HepG2 (cell line): ENCODE results near the gene RBP3. TPM values are rescaled to one million over a fixed set of nuclear protein-coding genes. Genes with fewer than 3 reads are reported as not detected.

Experiments used
- ATAC-seq: fragments of 200-7000 bp; cut with Tn5 transposase; 3 replicates; pipeline ENCODE4 v1.9.1; 2020; ENCODE audit warnings: mild to moderate bottlenecking, moderate library complexity
- BruUV-seq: library from RNA; stranded (reverse); fragments of 400-500 nt; replicated peaks from 2 replicates; lab custom pipeline; 2021; lab: Mats Ljungman, UMichigan
- CTCF ChIA-PET: fragments of 300-600 bp; formaldehyde crosslinking; extraction: SDS; loops from one replicate; lab custom pipeline; 2021; ENCODE audit warnings: low total read pairs, inconsistent platforms, low intra/inter-chr PET ratio; lab: Yijun Ruan, JAX
- POLR2A ChIA-PET: fragments of 350-600 bp; sonication (Branson Sonifier 250); formaldehyde crosslinking; loops from one replicate; lab custom pipeline; 2020; ENCODE audit warnings: antibody characterized with exemption, inconsistent platforms; lab: Yijun Ruan, JAX
- DNase-seq: peaks from one replicate; pipeline ENCODE4 v3.0.0-alpha.2; 2015; ENCODE audit warnings: low spot score
- FAIRE-seq: peaks from 3 replicates; lab custom pipeline; 2011; peaks lifted over from hg19 to GRCh38; lab: Jason Lieb, UNC
- H2AFZ ChIP-seq: one replicate; pipeline ENCODE4 v1.6.1; 2011; ENCODE audit warnings: low read length, inconsistent platforms
- H3K27ac ChIP-seq: fragments of 300-600 bp; 3 replicates; pipeline ENCODE4 v1.8.0; 2011; ENCODE audit warnings: mixed run types, mild to moderate bottlenecking, mixed read lengths, low read length, inconsistent platforms; ENCODE audit not compliant: insufficient read depth; ENCODE audit errors: extremely low read length
- H3K27me3 ChIP-seq, 2 experiments: fragments of 200-600 bp in 1 of 2; 2 replicates in 1 of 2; 3 replicates in 1 of 2; pipeline versions ENCODE4 v1.6.0 to v1.8.0; 2011; ENCODE audit warnings: low read length in 2 of 2, mild to moderate bottlenecking in 2 of 2, moderate library complexity in 2 of 2, inconsistent platforms in 1 of 2; ENCODE audit not compliant: insufficient read depth in 2 of 2, control insufficient read depth in 1 of 2
- H3K36me3 ChIP-seq, 2 experiments: fragments of 200-600 bp in 1 of 2; replicated peaks in 1 of 2; 2 replicates in 1 of 2; 3 replicates in 1 of 2; pipeline versions ENCODE4 v1.5.1 to v1.8.0; 2011; ENCODE audit warnings: low read length in 2 of 2, inconsistent platforms in 1 of 2; ENCODE audit not compliant: insufficient read depth in 2 of 2, control insufficient read depth in 1 of 2
- H3K4me1 ChIP-seq: 2 replicates; pipeline ENCODE4 v1.5.1; 2012; ENCODE audit warnings: low read length, inconsistent platforms; ENCODE audit not compliant: insufficient read depth
- H3K4me2 ChIP-seq: 2 replicates; pipeline ENCODE4 v1.6.0; 2011; ENCODE audit warnings: low read depth, low read length, inconsistent platforms
- H3K4me3 ChIP-seq, 3 experiments: fragments of 200-600 bp in 1 of 3; sonication (generic), shearing (Covaris generic) in 1 of 3; replicated peaks in 1 of 3; 2 replicates each; pipeline ENCODE4 v1.5.1; 2011 to 2016; ENCODE audit warnings: low read length in 3 of 3, inconsistent platforms in 2 of 3, low read depth in 2 of 3, mild to moderate bottlenecking in 2 of 3, control low read depth in 1 of 3, mixed read lengths in 1 of 3; ENCODE audit not compliant: insufficient read depth in 1 of 3
- H3K79me2 ChIP-seq: one replicate; pipeline ENCODE4 v1.6.1; 2011; ENCODE audit warnings: low read length, inconsistent platforms; ENCODE audit not compliant: insufficient read depth
- H3K9ac ChIP-seq: 2 replicates; pipeline ENCODE4 v1.6.0; 2011; ENCODE audit warnings: mild to moderate bottlenecking, low read depth, low read length, inconsistent platforms; ENCODE audit not compliant: insufficient read depth
- H3K9me3 ChIP-seq: 2 replicates; pipeline ENCODE4 v1.5.1; 2012; ENCODE audit warnings: mild to moderate bottlenecking, low read length
- H4K20me1 ChIP-seq: 2 replicates; pipeline ENCODE4 v1.6.0; 2011; ENCODE audit warnings: inconsistent platforms, mild to moderate bottlenecking, low read length, moderate library complexity; ENCODE audit not compliant: insufficient read depth
- CENPT ChIP-seq: sonication (generic); formaldehyde crosslinking; IDR thresholded peaks from 2 replicates; pipeline ENCODE4 v1.8.0; 2022; ENCODE audit warnings: low read depth, mild to moderate bottlenecking, moderate library complexity, missing genetic modification reagents
- CHD4 ChIP-seq: fragments of 200-600 bp; sonication (generic); IDR thresholded peaks from 2 replicates; pipeline ENCODE4 v1.7.0; 2017; ENCODE audit warnings: mild to moderate bottlenecking, low read length, borderline replicate concordance
- CSRNP2 ChIP-seq: sonication (generic); formaldehyde crosslinking; conservative IDR thresholded peaks from 2 replicates; pipeline ENCODE4 v1.8.0; 2022; ENCODE audit warnings: low read depth, missing genetic modification reagents
- FOXO4 ChIP-seq: sonication (generic); formaldehyde crosslinking; conservative IDR thresholded peaks from 2 replicates; pipeline ENCODE4 v1.8.1; 2023; ENCODE audit warnings: missing genetic modification reagents
- NFIC ChIP-seq: IDR thresholded peaks from 2 replicates; pipeline ENCODE4 v1.6.1; 2012; ENCODE audit warnings: mild to moderate bottlenecking, low read length, inconsistent platforms
- RFX5 ChIP-seq: IDR thresholded peaks from 2 replicates; pipeline ENCODE4 v1.6.1; 2011; ENCODE audit warnings: low read depth, low read length, improper control_type of control experiment
- SIX4 ChIP-seq: sonication (generic); formaldehyde crosslinking; IDR thresholded peaks from 2 replicates; pipeline ENCODE4 v1.4.0; 2020; ENCODE audit warnings: missing genetic modification reagents
- TSC22D2 ChIP-seq: sonication (generic); formaldehyde crosslinking; IDR thresholded peaks from 2 replicates; pipeline ENCODE4 v1.5.1; 2020; ENCODE audit warnings: missing genetic modification reagents, mild to moderate bottlenecking, borderline replicate concordance
- ZBTB44 ChIP-seq: sonication (generic); formaldehyde crosslinking; IDR thresholded peaks from 2 replicates; pipeline ENCODE4 v1.4.0; 2020; ENCODE audit warnings: missing genetic modification reagents
- ZEB1 ChIP-seq: IDR thresholded peaks from 2 replicates; pipeline ENCODE4 v1.6.1; 2012; ENCODE audit warnings: mild to moderate bottlenecking, low read depth, inconsistent platforms; ENCODE audit not compliant: insufficient replicate concordance
- ZNF101 ChIP-seq: sonication (generic); formaldehyde crosslinking; IDR thresholded peaks from 2 replicates; pipeline ENCODE4 v1.4.0; 2020; ENCODE audit warnings: mild to moderate bottlenecking, low read depth, missing genetic modification reagents, borderline replicate concordance
- ZNF274 ChIP-seq: sonication (generic); formaldehyde crosslinking; IDR thresholded peaks from 2 replicates; pipeline ENCODE4 v1.5.1; 2020; ENCODE audit warnings: mild to moderate bottlenecking, missing genetic modification reagents
- ZNF546 ChIP-seq: sonication (generic); formaldehyde crosslinking; conservative IDR thresholded peaks from 2 replicates; pipeline ENCODE4 v1.8.1; 2023; ENCODE audit warnings: mild to moderate bottlenecking, missing genetic modification reagents
- ZNF549 ChIP-seq: sonication (generic); formaldehyde crosslinking; IDR thresholded peaks from 2 replicates; pipeline ENCODE4 v1.5.0; 2020; ENCODE audit warnings: missing genetic modification reagents
- ZNF747 ChIP-seq: sonication (generic); formaldehyde crosslinking; IDR thresholded peaks from 2 replicates; pipeline ENCODE4 v1.8.1; 2023; ENCODE audit warnings: missing genetic modification reagents, mild to moderate bottlenecking, borderline replicate concordance
- ZNF788 ChIP-seq: sonication (generic); formaldehyde crosslinking; IDR thresholded peaks from 2 replicates; pipeline ENCODE4 v1.5.0; 2020; ENCODE audit warnings: mild to moderate bottlenecking, missing genetic modification reagents, borderline replicate concordance
- WGBS: methylation state at CpG from one replicate; pipeline ENCODE4 v1.1.6; 2017; ENCODE audit warnings: low lambda C conversion rate; 5-methylcytosine and 5-hydroxymethylcytosine counted together
- in situ Hi-C: cut with HindIII; loops from 2 replicates; pipeline ENCODE4 v1.10.0; 2017; ENCODE audit warnings: low pct_unique_long_range_greater_than_20kb; ENCODE audit not compliant: extremely low pct_ligation_motif_present
- intact Hi-C: fragments of 100-400 bp; cut with micrococcal nuclease; formaldehyde crosslinking; loops from one replicate; pipeline ENCODE4 v1.10.0; 2022; ENCODE audit not compliant: unreplicated experiment
- polyA plus RNA-seq, 8 experiments: library from polyadenylated mRNA; depleted of rRNA in 3 of 8; stranded (reverse) in 7 of 8; unstranded in 1 of 8; fragments of >200 nt; fragmentation: Illumina TruSeq in 4 of 8; extraction: Trizol in 4 of 8; gene quantifications; 2 replicates each; pipeline versions ENCODE4 v1.2.1 to v1.2.3, GENCODE V29; 2011 to 2016; ENCODE audit warnings: low read depth in 4 of 8, missing spikeins in 1 of 8, mixed read lengths in 1 of 8; ENCODE audit not compliant: insufficient read depth in 1 of 8
- total RNA-seq, 5 experiments: library from RNA; depleted of rRNA; stranded (reverse); fragments of >200 nt; fragmentation: Illumina TruSeq; extraction: Trizol; gene quantifications; 2 replicates each; pipeline ENCODE4 v1.2.3, GENCODE V29; 2016; ENCODE audit warnings: low read depth in 1 of 5

Gene RBP3
- total and polyA plus RNA-seq, 2 of the 13 experiments (the other 11 are each of a cell fraction or from before 2014, with no cell fraction given), result not detected

GRCh38 chr10:47315421-47315820 is 32.7 kb upstream of the RBP3 start:
- DNase-seq (no peak), ATAC-seq (no peak), FAIRE-seq (no peak)
- CTCF ChIA-PET, result no interaction called here
- H3K9me3 ChIP-seq, result no peaks in the 10 kb centered on the region
- H3K4me3 ChIP-seq, result no peak overlapping the region
- no peak overlapping the region for H3K9ac ChIP-seq
- POLR2A ChIA-PET, result no interaction called here
- no peak overlapping the region for H2AFZ ChIP-seq
- no peak overlapping the region for H3K27ac ChIP-seq
- intact Hi-C loops, result no loop called here
- peaks cover 4 to 12% of the 10 kb centered on the region in 2 experiments; a peak in 3 of 5 replicates for H3K27me3 ChIP-seq
- no peak for TF ChIP-seq ZNF788 (CRISPR knock-in tag)
- TF ChIP-seq ZNF549 (CRISPR knock-in tag), result no peak
- TF ChIP-seq RFX5, result no peak
- TF ChIP-seq ZEB1, result no peak
- TF ChIP-seq CENPT (CRISPR knock-in tag), result no peak
- no peak for TF ChIP-seq ZNF101 (CRISPR knock-in tag)
- TF ChIP-seq SIX4 (CRISPR knock-in tag), result no peak
- no peak for TF ChIP-seq TSC22D2 (CRISPR knock-in tag)
- TF ChIP-seq ZNF546 (CRISPR knock-in tag), result no peak
- no peak for TF ChIP-seq CHD4
- H3K36me3 ChIP-seq, result no peaks in the 10 kb centered on the region
- H3K4me2 ChIP-seq, result no peak overlapping the region
- H4K20me1 ChIP-seq, result no peaks in the 10 kb centered on the region
- BruUV-seq, result no TSS peak
- WGBS, result 0% methylated on average over 2 of the region's 2 CpGs
- in situ Hi-C loops, result no loop called here
- no peaks in the 10 kb centered on the region for H3K4me1 ChIP-seq
- no peaks in the 10 kb centered on the region for H3K79me2 ChIP-seq

GRCh38 chr10:47316131-47316530 is 32.0 kb upstream of the RBP3 start:
- in situ Hi-C loops (no loop called here), intact Hi-C loops (loop anchor here (2.0 kb wide), 1 partner anchor 21 kb away; no protein-coding TSS in a partner anchor)
- TF ChIP-seq CSRNP2 (CRISPR knock-in tag) (no peak), ZNF274 (CRISPR knock-in tag) (no peak), ZBTB44 (CRISPR knock-in tag) (no peak), NFIC (no peak), FOXO4 (no peak), ZNF747 (CRISPR knock-in tag) (no peak)

More at GRCh38 chr10:47316131-47316530, 32.0 kb upstream of the RBP3 start:
- no peaks in the 10 kb centered on the region for H3K9me3 ChIP-seq
- H3K36me3 ChIP-seq, result no peaks in the 10 kb centered on the region
- H3K9ac ChIP-seq, result no peak overlapping the region
- no peaks in the 10 kb centered on the region for H4K20me1 ChIP-seq
- DNase-seq (no peak), ATAC-seq (no peak), FAIRE-seq (no peak)
- H3K27me3 ChIP-seq, result peaks cover 4 to 7% of the 10 kb centered on the region in 2 experiments; a peak in 2 of 5 replicates
- POLR2A ChIA-PET, result no interaction called here
- H3K79me2 ChIP-seq, result no peaks in the 10 kb centered on the region
- H3K4me2 ChIP-seq, result no peak overlapping the region
- no peak overlapping the region for H3K27ac ChIP-seq
- WGBS, result 11% methylated on average over 5 of the region's 5 CpGs
- BruUV-seq, result no TSS peak
- CTCF ChIA-PET, result no interaction called here
- no peak overlapping the region for H3K4me3 ChIP-seq
- no peaks in the 10 kb centered on the region for H3K4me1 ChIP-seq
- H2AFZ ChIP-seq, result no peak overlapping the region
